ENCODE data around the gene CD22. TPM values are rescaled to one million over a fixed set of nuclear protein-coding genes. Genes with fewer than 3 reads are reported as not detected.

The CD22 gene
- total and polyA plus RNA-seq, 4 donors = 0.15 to 4.1 (median 1.3) TPM

GRCh38 chr19:35344511-35345031 lies 15.6 kb downstream of the CD22 start:
- Histone ChIP-seq H3K4me1 (ENCODE audit: control insufficient read depth in 4 of 4, insufficient read depth in 4 of 4, low read length in 3 of 4) (no peaks in the 10 kb centered on the region), H3K4me3 (ENCODE audit: low read depth in 1 of 3, low read length in 3 of 3) (no peak overlapping the region), H3K9ac (ENCODE audit: low read depth in 1 of 2, low read length in 2 of 2) (no peak overlapping the region), H3K27me3 (ENCODE audit: control insufficient read depth in 4 of 4, insufficient read depth in 4 of 4, low read length in 3 of 4) (peaks cover 0 to 3% (median 0%) of the 10 kb centered on the region in 4 donors), H3K36me3 (ENCODE audit: control insufficient read depth in 4 of 4, insufficient read depth in 3 of 4, low read depth in 1 of 4, low read length in 3 of 4) (no peaks in the 10 kb centered on the region), H3K27ac (ENCODE audit: low read depth in 1 of 2, low read length in 2 of 2) (no peak overlapping the region), H3K9me3 (ENCODE audit: control insufficient read depth in 4 of 4, low read length in 3 of 4) (no peaks in the 10 kb centered on the region)
- TF ChIP-seq FOXA2 (IDR thresholded peaks at IDR 0.05) (no peak), ATF3 (IDR thresholded peaks at IDR 0.05) (no peak), RXRA (IDR thresholded peaks at IDR 0.05) (no peak), YY1 (IDR thresholded peaks at IDR 0.05) (no peak), HNF4A (conservative IDR thresholded peaks at IDR 0.05) (no peak), RAD21 (IDR thresholded peaks at IDR 0.05) (no peak)
- TF ChIP-seq, protein P1, sequence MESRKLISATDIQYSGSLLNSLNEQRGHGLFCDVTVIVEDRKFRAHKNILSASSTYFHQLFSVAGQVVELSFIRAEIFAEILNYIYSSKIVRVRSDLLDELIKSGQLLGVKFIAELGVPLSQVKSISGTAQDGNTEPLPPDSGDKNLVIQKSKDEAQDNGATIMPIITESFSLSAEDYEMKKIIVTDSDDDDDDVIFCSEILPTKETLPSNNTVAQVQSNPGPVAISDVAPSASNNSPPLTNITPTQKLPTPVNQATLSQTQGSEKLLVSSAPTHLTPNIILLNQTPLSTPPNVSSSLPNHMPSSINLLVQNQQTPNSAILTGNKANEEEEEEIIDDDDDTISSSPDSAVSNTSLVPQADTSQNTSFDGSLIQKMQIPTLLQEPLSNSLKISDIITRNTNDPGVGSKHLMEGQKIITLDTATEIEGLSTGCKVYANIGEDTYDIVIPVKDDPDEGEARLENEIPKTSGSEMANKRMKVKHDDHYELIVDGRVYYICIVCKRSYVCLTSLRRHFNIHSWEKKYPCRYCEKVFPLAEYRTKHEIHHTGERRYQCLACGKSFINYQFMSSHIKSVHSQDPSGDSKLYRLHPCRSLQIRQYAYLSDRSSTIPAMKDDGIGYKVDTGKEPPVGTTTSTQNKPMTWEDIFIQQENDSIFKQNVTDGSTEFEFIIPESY (IDR thresholded peaks at IDR 0.05) = no peak
- TF ChIP-seq, protein P2, sequence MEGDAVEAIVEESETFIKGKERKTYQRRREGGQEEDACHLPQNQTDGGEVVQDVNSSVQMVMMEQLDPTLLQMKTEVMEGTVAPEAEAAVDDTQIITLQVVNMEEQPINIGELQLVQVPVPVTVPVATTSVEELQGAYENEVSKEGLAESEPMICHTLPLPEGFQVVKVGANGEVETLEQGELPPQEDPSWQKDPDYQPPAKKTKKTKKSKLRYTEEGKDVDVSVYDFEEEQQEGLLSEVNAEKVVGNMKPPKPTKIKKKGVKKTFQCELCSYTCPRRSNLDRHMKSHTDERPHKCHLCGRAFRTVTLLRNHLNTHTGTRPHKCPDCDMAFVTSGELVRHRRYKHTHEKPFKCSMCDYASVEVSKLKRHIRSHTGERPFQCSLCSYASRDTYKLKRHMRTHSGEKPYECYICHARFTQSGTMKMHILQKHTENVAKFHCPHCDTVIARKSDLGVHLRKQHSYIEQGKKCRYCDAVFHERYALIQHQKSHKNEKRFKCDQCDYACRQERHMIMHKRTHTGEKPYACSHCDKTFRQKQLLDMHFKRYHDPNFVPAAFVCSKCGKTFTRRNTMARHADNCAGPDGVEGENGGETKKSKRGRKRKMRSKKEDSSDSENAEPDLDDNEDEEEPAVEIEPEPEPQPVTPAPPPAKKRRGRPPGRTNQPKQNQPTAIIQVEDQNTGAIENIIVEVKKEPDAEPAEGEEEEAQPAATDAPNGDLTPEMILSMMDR (IDR thresholded peaks at IDR 0.05; ENCODE audit: low read depth, low read length, missing input control) = no peak
- DNase-seq (ENCODE audit: low spot score) = no peak
- WGBS = 88% methylated on average over 17 of the region's 17 CpGs

DNA sequence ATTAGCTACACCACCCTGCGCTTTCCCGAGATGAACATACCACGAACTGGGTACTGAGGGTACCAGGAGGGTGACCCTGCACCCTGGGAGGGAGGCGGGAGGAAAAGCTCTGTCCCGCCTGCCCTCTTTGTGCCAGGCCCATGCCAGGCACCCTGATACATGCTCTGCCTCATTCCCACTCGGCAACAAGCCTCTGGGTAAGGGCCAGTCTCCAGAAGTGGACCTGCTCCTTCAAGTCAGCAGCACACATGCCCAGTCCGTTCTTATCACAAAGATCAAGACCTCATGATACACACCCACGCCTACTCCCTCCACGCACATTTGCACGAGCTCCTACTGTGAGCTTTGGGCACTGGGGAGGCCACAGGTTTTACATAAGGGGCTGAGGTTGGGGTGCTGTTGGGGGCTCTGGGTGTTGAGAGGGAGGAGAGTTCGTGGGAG lies 16.7 kb downstream of the CD22 start:
- no peaks in the 10 kb centered on the region for H3K4me1 ChIP-seq (ENCODE audit: control insufficient read depth in 4 of 4, insufficient read depth in 4 of 4, low read length in 3 of 4)
- TF ChIP-seq SP1 (IDR thresholded peaks at IDR 0.05) (no peak), REST (IDR thresholded peaks at IDR 0.05) (no peak), MAX (IDR thresholded peaks at IDR 0.05) (no peak), HNF4A (conservative IDR thresholded peaks at IDR 0.05) (no peak), NR2F2 (IDR thresholded peaks at IDR 0.05) (no peak), ATF3 (IDR thresholded peaks at IDR 0.05) (no peak), HNF4G (IDR thresholded peaks at IDR 0.05) (no peak), TAF1 (conservative IDR thresholded peaks at IDR 0.05) (no peak), YY1 (IDR thresholded peaks at IDR 0.05) (no peak), RAD21 (IDR thresholded peaks at IDR 0.05) (no peak), RXRA (IDR thresholded peaks at IDR 0.05) (no peak), JUND (IDR thresholded peaks at IDR 0.05) (no peak), GABPA (IDR thresholded peaks at IDR 0.05 in 1 of 2, conservative IDR thresholded peaks at IDR 0.05 in 1 of 2) (no peak), FOXA2 (IDR thresholded peaks at IDR 0.05) (no peak), EGR1 (IDR thresholded peaks at IDR 0.05; ENCODE audit: low read depth in 2 of 2) (no peak)
- TF ChIP-seq, protein P2 (IDR thresholded peaks at IDR 0.05; ENCODE audit: low read depth, low read length, missing input control) = no peak
- TF ChIP-seq, protein P1 (IDR thresholded peaks at IDR 0.05) = no peak
- H3K27ac ChIP-seq (ENCODE audit: low read depth in 1 of 2, low read length in 2 of 2) = no peak overlapping the region
- no peak overlapping the region for H3K9ac ChIP-seq (ENCODE audit: low read depth in 1 of 2, low read length in 2 of 2)
- H3K36me3 ChIP-seq (ENCODE audit: control insufficient read depth in 4 of 4, insufficient read depth in 3 of 4, low read depth in 1 of 4, low read length in 3 of 4) = no peaks in the 10 kb centered on the region
- WGBS = 84% methylated on average over 11 of the region's 11 CpGs
- no peaks in the 10 kb centered on the region for H3K9me3 ChIP-seq (ENCODE audit: control insufficient read depth in 4 of 4, low read length in 3 of 4)
- peaks cover 0 to 3% (median 0%) of the 10 kb centered on the region in 4 donors for H3K27me3 ChIP-seq (ENCODE audit: control insufficient read depth in 4 of 4, insufficient read depth in 4 of 4, low read length in 3 of 4)
- no peak for DNase-seq (ENCODE audit: low spot score)
- H3K4me3 ChIP-seq (ENCODE audit: low read depth in 1 of 3, low read length in 3 of 3) = no peak overlapping the region
